Right lobe of liver (tissue), 4 donors: ENCODE data around the gene THYN1.

Experiments used
- CTCF ChIP-seq, 4 donors: fragments of 200-600 bp in 3 of 4; fragments of 450-650 bp in 1 of 4; IDR thresholded peaks; one replicate each; pipeline versions ENCODE4 v1.5.1 to v1.8.0; 2016 to 2022; ENCODE audit warnings: antibody characterized with exemption in 4 of 4, mild to moderate bottlenecking in 2 of 4
- POLR2A ChIP-seq: fragments of 450-650 bp; IDR thresholded peaks from one replicate; pipeline ENCODE4 v1.6.1; 2017; ENCODE audit warnings: antibody characterized with exemption, mild to moderate bottlenecking
- donor health status: DM: no; HTN: no; CAD: no.
- donor health status: DM: no; HTN: no; CAD: no.
- donor health status: DM: no; HTN: yes; CAD: no.

GRCh38 chr11:134277183-134278001 lies 24.2 kb upstream of the THYN1 start:
- TF ChIP-seq CTCF (IDR thresholded peaks at IDR 0.05) = no peak
- TF ChIP-seq POLR2A = no peak
